HepG2 (cell line): ENCODE measurements around the gene AGMO. TPM values are rescaled to one million over a fixed set of nuclear protein-coding genes. Genes with fewer than 3 reads are reported as not detected.
A peak's percentile ranks its signal among the peaks of the same experiment; 100 is the strongest.

Experiments used
- ATAC-seq: fragments of 200-7000 bp; cut with Tn5 transposase; 3 replicates; pipeline ENCODE4 v1.9.1; 2020; ENCODE audit warnings: mild to moderate bottlenecking, moderate library complexity
- BruUV-seq: library from RNA; stranded (reverse); fragments of 400-500 nt; replicated peaks from 2 replicates; lab custom pipeline; 2021; lab: Mats Ljungman, UMichigan
- CTCF ChIA-PET: fragments of 300-600 bp; formaldehyde crosslinking; extraction: SDS; loops from one replicate; lab custom pipeline; 2021; ENCODE audit warnings: low total read pairs, inconsistent platforms, low intra/inter-chr PET ratio; lab: Yijun Ruan, JAX
- POLR2A ChIA-PET: fragments of 350-600 bp; sonication (Branson Sonifier 250); formaldehyde crosslinking; loops from one replicate; lab custom pipeline; 2020; ENCODE audit warnings: antibody characterized with exemption, inconsistent platforms; lab: Yijun Ruan, JAX
- DNase-seq: peaks from one replicate; pipeline ENCODE4 v3.0.0-alpha.2; 2015; ENCODE audit warnings: low spot score
- FAIRE-seq: peaks from 3 replicates; lab custom pipeline; 2011; peaks lifted over from hg19 to GRCh38; lab: Jason Lieb, UNC
- H2AFZ ChIP-seq: one replicate; pipeline ENCODE4 v1.6.1; 2011; ENCODE audit warnings: low read length, inconsistent platforms
- H3K27ac ChIP-seq: fragments of 300-600 bp; 3 replicates; pipeline ENCODE4 v1.8.0; 2011; ENCODE audit warnings: mixed run types, mild to moderate bottlenecking, mixed read lengths, low read length, inconsistent platforms; ENCODE audit not compliant: insufficient read depth; ENCODE audit errors: extremely low read length
- H3K27me3 ChIP-seq, 2 experiments: fragments of 200-600 bp in 1 of 2; 2 replicates in 1 of 2; 3 replicates in 1 of 2; pipeline versions ENCODE4 v1.6.0 to v1.8.0; 2011; ENCODE audit warnings: low read length in 2 of 2, mild to moderate bottlenecking in 2 of 2, moderate library complexity in 2 of 2, inconsistent platforms in 1 of 2; ENCODE audit not compliant: insufficient read depth in 2 of 2, control insufficient read depth in 1 of 2
- H3K36me3 ChIP-seq, 2 experiments: fragments of 200-600 bp in 1 of 2; replicated peaks in 1 of 2; 2 replicates in 1 of 2; 3 replicates in 1 of 2; pipeline versions ENCODE4 v1.5.1 to v1.8.0; 2011; ENCODE audit warnings: low read length in 2 of 2, inconsistent platforms in 1 of 2; ENCODE audit not compliant: insufficient read depth in 2 of 2, control insufficient read depth in 1 of 2
- H3K4me1 ChIP-seq: 2 replicates; pipeline ENCODE4 v1.5.1; 2012; ENCODE audit warnings: low read length, inconsistent platforms; ENCODE audit not compliant: insufficient read depth
- H3K4me2 ChIP-seq: 2 replicates; pipeline ENCODE4 v1.6.0; 2011; ENCODE audit warnings: low read depth, low read length, inconsistent platforms
- H3K4me3 ChIP-seq, 3 experiments: fragments of 200-600 bp in 1 of 3; sonication (generic), shearing (Covaris generic) in 1 of 3; replicated peaks in 1 of 3; 2 replicates each; pipeline ENCODE4 v1.5.1; 2011 to 2016; ENCODE audit warnings: low read length in 3 of 3, inconsistent platforms in 2 of 3, low read depth in 2 of 3, mild to moderate bottlenecking in 2 of 3, control low read depth in 1 of 3, mixed read lengths in 1 of 3; ENCODE audit not compliant: insufficient read depth in 1 of 3
- H3K79me2 ChIP-seq: one replicate; pipeline ENCODE4 v1.6.1; 2011; ENCODE audit warnings: low read length, inconsistent platforms; ENCODE audit not compliant: insufficient read depth
- H3K9ac ChIP-seq: 2 replicates; pipeline ENCODE4 v1.6.0; 2011; ENCODE audit warnings: mild to moderate bottlenecking, low read depth, low read length, inconsistent platforms; ENCODE audit not compliant: insufficient read depth
- H3K9me3 ChIP-seq: 2 replicates; pipeline ENCODE4 v1.5.1; 2012; ENCODE audit warnings: mild to moderate bottlenecking, low read length
- H4K20me1 ChIP-seq: 2 replicates; pipeline ENCODE4 v1.6.0; 2011; ENCODE audit warnings: inconsistent platforms, mild to moderate bottlenecking, low read length, moderate library complexity; ENCODE audit not compliant: insufficient read depth
- CSRNP2 ChIP-seq: sonication (generic); formaldehyde crosslinking; conservative IDR thresholded peaks from 2 replicates; pipeline ENCODE4 v1.8.0; 2022; ENCODE audit warnings: low read depth, missing genetic modification reagents
- ISX ChIP-seq: sonication (generic); formaldehyde crosslinking; conservative IDR thresholded peaks from 2 replicates; pipeline ENCODE4 v1.5.0; 2020; ENCODE audit warnings: missing genetic modification reagents
- MAFF ChIP-seq: IDR thresholded peaks from 2 replicates; pipeline ENCODE4 v1.6.1; 2011; ENCODE audit warnings: low read depth, low read length, improper control_type of control experiment
- MAFK ChIP-seq, 2 experiments: IDR thresholded peaks in 1 of 2; conservative IDR thresholded peaks in 1 of 2; 2 replicates each; pipeline ENCODE4 v1.6.1; 2011; ENCODE audit warnings: improper control_type of control experiment in 2 of 2, low read length in 2 of 2
- PAWR ChIP-seq: sonication (generic); formaldehyde crosslinking; IDR thresholded peaks from 2 replicates; pipeline ENCODE4 v1.4.0; 2020; ENCODE audit warnings: missing genetic modification reagents, mild to moderate bottlenecking, borderline replicate concordance
- REXO4 ChIP-seq: sonication (generic); formaldehyde crosslinking; IDR thresholded peaks from 2 replicates; pipeline ENCODE4 v1.8.0; 2022; ENCODE audit warnings: missing genetic modification reagents, mild to moderate bottlenecking, borderline replicate concordance
- ZNF432 ChIP-seq: sonication (generic); formaldehyde crosslinking; IDR thresholded peaks from 2 replicates; pipeline ENCODE4 v1.5.0; 2020; ENCODE audit warnings: missing genetic modification reagents, mild to moderate bottlenecking, borderline replicate concordance
- ZNF878 ChIP-seq: sonication (generic); formaldehyde crosslinking; IDR thresholded peaks from 2 replicates; pipeline ENCODE4 v1.8.1; 2023; ENCODE audit warnings: mild to moderate bottlenecking, missing genetic modification reagents, moderate library complexity
- WGBS: methylation state at CpG from one replicate; pipeline ENCODE4 v1.1.6; 2017; ENCODE audit warnings: low lambda C conversion rate; 5-methylcytosine and 5-hydroxymethylcytosine counted together
- in situ Hi-C: cut with HindIII; loops from 2 replicates; pipeline ENCODE4 v1.10.0; 2017; ENCODE audit warnings: low pct_unique_long_range_greater_than_20kb; ENCODE audit not compliant: extremely low pct_ligation_motif_present
- intact Hi-C: fragments of 100-400 bp; cut with micrococcal nuclease; formaldehyde crosslinking; loops from one replicate; pipeline ENCODE4 v1.10.0; 2022; ENCODE audit not compliant: unreplicated experiment
- polyA plus RNA-seq, 8 experiments: library from polyadenylated mRNA; depleted of rRNA in 3 of 8; stranded (reverse) in 7 of 8; unstranded in 1 of 8; fragments of >200 nt; fragmentation: Illumina TruSeq in 4 of 8; extraction: Trizol in 4 of 8; gene quantifications; 2 replicates each; pipeline versions ENCODE4 v1.2.1 to v1.2.3, GENCODE V29; 2011 to 2016; ENCODE audit warnings: low read depth in 4 of 8, missing spikeins in 1 of 8, mixed read lengths in 1 of 8; ENCODE audit not compliant: insufficient read depth in 1 of 8
- total RNA-seq, 5 experiments: library from RNA; depleted of rRNA; stranded (reverse); fragments of >200 nt; fragmentation: Illumina TruSeq; extraction: Trizol; gene quantifications; 2 replicates each; pipeline ENCODE4 v1.2.3, GENCODE V29; 2016; ENCODE audit warnings: low read depth in 1 of 5
- TF ChIP-seq, protein P1 (sequence below): sonication (generic); formaldehyde crosslinking; IDR thresholded peaks from 2 replicates; pipeline ENCODE4 v1.4.0; 2020; ENCODE audit warnings: missing genetic modification reagents, mild to moderate bottlenecking, borderline replicate concordance

Gene AGMO
- total and polyA plus RNA-seq, 2 of the 13 experiments (the other 11 are each of a cell fraction or from before 2014, with no cell fraction given), result 0.22 to 0.50 TPM

GRCh38 chr7:15403315-15403714 is 158.5 kb downstream of the AGMO start:
- Histone ChIP-seq H3K9me3 (peaks cover 68% of the 10 kb centered on the region), H3K36me3 (no peaks in the 10 kb centered on the region), H3K4me2 (no peak overlapping the region), H3K9ac (no peak overlapping the region), H3K27ac (no peak overlapping the region), H3K4me1 (no peaks in the 10 kb centered on the region), H2AFZ (no peak overlapping the region), H3K27me3 (no peaks in the 10 kb centered on the region), H4K20me1 (no peaks in the 10 kb centered on the region), H3K4me3 (no peak overlapping the region), H3K79me2 (no peaks in the 10 kb centered on the region)
- BruUV-seq, result no TSS peak
- POLR2A ChIA-PET, result no interaction called here
- CTCF ChIA-PET, result no interaction called here
- TF ChIP-seq ZNF432 (CRISPR knock-in tag) (no peak), MAFK (conservative IDR thresholded peaks at IDR 0.05 in 1 of 2, IDR thresholded peaks at IDR 0.05 in 1 of 2; ENCODE audit: low read length in 2 of 2) (peak; percentile 19 to 63; a peak in 2 of 4 replicates), REXO4 (no peak), MAFF (peak; percentile 25; the same call in 1 of the 2 replicates)
- WGBS, result 48% methylated on average over 1 of the region's 1 CpG
- DNase-seq, result no peak
- ATAC-seq, result no peak
- in situ Hi-C loops, result no loop called here
- no peak for FAIRE-seq
- intact Hi-C loops, result no loop called here

GRCh38 chr7:15402436-15403136 is 159.2 kb downstream of the AGMO start:
- TF ChIP-seq PAWR (CRISPR knock-in tag), result no peak
- TF ChIP-seq, protein P1, sequence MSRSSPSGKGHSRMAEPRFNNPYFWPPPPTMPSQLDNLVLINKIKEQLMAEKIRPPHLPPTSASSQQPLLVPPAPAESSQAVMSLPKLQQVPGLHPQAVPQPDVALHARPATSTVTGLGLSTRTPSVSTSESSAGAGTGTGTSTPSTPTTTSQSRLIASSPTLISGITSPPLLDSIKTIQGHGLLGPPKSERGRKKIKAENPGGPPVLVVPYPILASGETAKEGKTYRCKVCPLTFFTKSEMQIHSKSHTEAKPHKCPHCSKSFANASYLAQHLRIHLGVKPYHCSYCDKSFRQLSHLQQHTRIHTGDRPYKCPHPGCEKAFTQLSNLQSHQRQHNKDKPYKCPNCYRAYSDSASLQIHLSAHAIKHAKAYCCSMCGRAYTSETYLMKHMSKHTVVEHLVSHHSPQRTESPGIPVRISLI (CRISPR knock-in tag), result no peak
- no peak for TF ChIP-seq ISX
- TF ChIP-seq CSRNP2, result no peak
- no peak for TF ChIP-seq ZNF878 (CRISPR knock-in tag)
- Histone ChIP-seq H3K27ac (no peak overlapping the region), H3K9ac (no peak overlapping the region), H3K27me3 (no peaks in the 10 kb centered on the region), H3K36me3 (no peaks in the 10 kb centered on the region), H3K4me1 (no peaks in the 10 kb centered on the region), H3K4me2 (no peak overlapping the region), H3K9me3 (peaks cover 69% of the 10 kb centered on the region), H3K79me2 (no peaks in the 10 kb centered on the region), H3K4me3 (no peak overlapping the region), H2AFZ (no peak overlapping the region), H4K20me1 (no peaks in the 10 kb centered on the region)
- CTCF ChIA-PET, result no interaction called here
- intact Hi-C loops (no loop called here), in situ Hi-C loops (no loop called here)
- FAIRE-seq (no peak), DNase-seq (no peak), ATAC-seq (no peak)
- POLR2A ChIA-PET, result no interaction called here
- no TSS peak for BruUV-seq
- WGBS, result 65% methylated on average over 2 of the region's 2 CpGs
